AG20443 (cell line): Measurements from ENCODE around the gene VPS11.
A peak's percentile ranks its signal among the peaks of the same experiment; 100 is the strongest.

Source experiments
- DNase-seq: peaks from one replicate; pipeline ENCODE4 v3.0.0; 2012; ENCODE audit warnings: low spot score, mixed read lengths

The VPS11 gene

GRCh38 chr11:119081682-119082260 lies 14.2 kb downstream of the VPS11 start:
- no peak for DNase-seq

GRCh38 chr11:119084663-119085436 lies 17.2 kb downstream of the VPS11 start, which contains the start of gene HMBS:
Gene HMBS (plus strand): TSS chr11:119084881. CDS start chr11:119085034, 153 bp downstream.
- DNase-seq: peak; percentile 95

GRCh38 chr11:119085437-119085847 lies 17.8 kb downstream of the VPS11 start:
- peak; percentile 20 for DNase-seq

- no peak for DNase-seq
Observed at GRCh38 chr11:119087123-119087522, 19.5 kb downstream of the VPS11 start.

GRCh38 chr11:119087747-119088241 lies 20.2 kb downstream of the VPS11 start:
- DNase-seq: no peak

- no peak for DNase-seq
Observed at GRCh38 chr11:119088406-119088805, 20.8 kb downstream of the VPS11 start.

- DNase-seq: no peak
Observed at GRCh38 chr11:119089319-119089718, 21.7 kb downstream of the VPS11 start.

GRCh38 chr11:119091178-119091577 lies 23.6 kb downstream of the VPS11 start:
- DNase-seq: no peak

GRCh38 chr11:119091966-119092879 lies 24.6 kb downstream of the VPS11 start:
- no peak for DNase-seq

GRCh38 chr11:119092880-119093842 lies 25.5 kb downstream of the VPS11 start:
- no peak for DNase-seq

- DNase-seq: peak; percentile 33
Observed at GRCh38 chr11:119093942-119094815, 26.6 kb downstream of the VPS11 start.

- peak; percentile 78 for DNase-seq
Observed at GRCh38 chr11:119094816-119095065, 27.1 kb downstream of the VPS11 start.

- DNase-seq: peak; percentile 98
Observed at GRCh38 chr11:119095066-119095880, 27.7 kb downstream of the VPS11 start.

GRCh38 chr11:119099711-119100110 lies 32.1 kb downstream of the VPS11 start:
- DNase-seq: no peak

- DNase-seq: peak; percentile 40
Observed at GRCh38 chr11:119100246-119100970, 32.8 kb downstream of the VPS11 start.

- DNase-seq: no peak
Observed at GRCh38 chr11:119100994-119101758, 33.6 kb downstream of the VPS11 start.

- peak; percentile 83 for DNase-seq
Observed at GRCh38 chr11:119101759-119102423, 34.3 kb downstream of the VPS11 start, which contains the start of gene DPAGT1. Gene DPAGT1 (minus strand): TSS chr11:119101853. CDS start chr11:119101655, 198 bp downstream.
